Caco-2 (cell line): Measurements from ENCODE around the gene RBPJ. TPM values are rescaled to one million over a fixed set of nuclear protein-coding genes. Genes with fewer than 3 reads are reported as not detected.

ENCODE experiments used
- Bru-seq: library from RNA; stranded (reverse); fragments of 400-500 nt; gene quantifications from one replicate; lab custom pipeline; 2021; lab: Mats Ljungman, UMichigan
- BruChase-seq, 2 experiments: library from RNA; stranded (reverse); fragments of 400-500 nt; gene quantifications; one replicate each; lab custom pipeline; 2021; lab: Mats Ljungman, UMichigan
- BruUV-seq: library from RNA; stranded (reverse); fragments of 400-500 nt; replicated peaks from 2 replicates; lab custom pipeline; 2021; lab: Mats Ljungman, UMichigan
- CTCF ChIA-PET: fragments of 300-600 bp; sonication (Branson Sonifier 250); formaldehyde crosslinking; loops from one replicate; lab custom pipeline; 2022; ENCODE audit warnings: antibody characterized with exemption; lab: Charles Lee
- POLR2A ChIA-PET: fragments of 300-600 bp; sonication (Branson Sonifier 250); formaldehyde crosslinking; loops from one replicate; lab custom pipeline; 2022; ENCODE audit warnings: antibody characterized with exemption; lab: Charles Lee
- DNase-seq, 2 experiments: peaks; one replicate each; pipeline versions ENCODE4 v3.0.0 to v3.0.0-alpha.2; 2020 to 2022
- H3K27me3 ChIP-seq: replicated peaks from 2 replicates; pipeline ENCODE4 v1.6.0; 2011; ENCODE audit warnings: low read length; ENCODE audit not compliant: control insufficient read depth, insufficient read depth
- H3K36me3 ChIP-seq: 2 replicates; pipeline ENCODE4 v1.5.1; 2011; ENCODE audit warnings: low read length; ENCODE audit not compliant: control insufficient read depth, insufficient read depth
- H3K4me1 ChIP-seq: fragments of 250-450 bp; sonication (Bioruptor Pico); 2 replicates; pipeline ENCODE4 v1.5.1; 2020; ENCODE audit warnings: mild to moderate bottlenecking
- H3K4me3 ChIP-seq: 2 replicates; pipeline ENCODE4 v1.5.1; 2011; ENCODE audit warnings: low read depth, mild to moderate bottlenecking, control low read depth, low read length
- H3K9me3 ChIP-seq: fragments of 250-450 bp; sonication (Bioruptor Pico); 2 replicates; pipeline ENCODE4 v1.5.1; 2020; ENCODE audit warnings: mild to moderate bottlenecking, moderate library complexity
- H3K27ac Mint-ChIP-seq: one replicate; pipeline ENCODE4 v1.8.0; 2022; ENCODE audit warnings: mixed read lengths; ENCODE audit not compliant: unreplicated experiment
- H3K27me3 Mint-ChIP-seq: one replicate; pipeline ENCODE4 v1.8.0; 2022; ENCODE audit warnings: mixed read lengths; ENCODE audit not compliant: insufficient read depth, unreplicated experiment
- H3K36me3 Mint-ChIP-seq: one replicate; pipeline ENCODE4 v1.8.0; 2022; ENCODE audit warnings: mild to moderate bottlenecking, mixed read lengths; ENCODE audit not compliant: insufficient read depth, unreplicated experiment
- H3K4me1 Mint-ChIP-seq: one replicate; pipeline ENCODE4 v1.8.0; 2022; ENCODE audit warnings: low read depth, mixed read lengths; ENCODE audit not compliant: unreplicated experiment
- H3K4me3 Mint-ChIP-seq: one replicate; pipeline ENCODE4 v1.8.0; 2022; ENCODE audit warnings: mild to moderate bottlenecking, moderate library complexity, mixed read lengths; ENCODE audit not compliant: unreplicated experiment
- H3K9me3 Mint-ChIP-seq: one replicate; pipeline ENCODE4 v1.8.0; 2022; ENCODE audit warnings: mixed read lengths; ENCODE audit not compliant: unreplicated experiment
- CTCF ChIP-seq, 2 experiments: fragments of 200-600 bp in 1 of 2; IDR thresholded peaks; 1 replicate in 1 of 2; 2 replicates in 1 of 2; pipeline versions ENCODE4 v1.5.1 to v1.8.0; 2011 to 2022; ENCODE audit warnings: antibody characterized with exemption in 1 of 2, control low read depth in 1 of 2, inconsistent platforms in 1 of 2, low read depth in 1 of 2, low read length in 1 of 2, mild to moderate bottlenecking in 1 of 2, moderate library complexity in 1 of 2; ENCODE audit not compliant: insufficient read depth in 1 of 2, severe bottlenecking in 1 of 2, unreplicated experiment in 1 of 2
- intact Hi-C: fragments of 100-400 bp; cut with micrococcal nuclease; formaldehyde crosslinking; loops from one replicate; pipeline ENCODE4 v1.10.0; 2022; ENCODE audit not compliant: unreplicated experiment
- long read RNA-seq: library from polyadenylated mRNA; stranded (forward); transcript quantifications from one replicate; pipeline ENCODE4 v2.0.0, GENCODE V29; 2022
- total RNA-seq: library from RNA; stranded (reverse); gene quantifications from 2 replicates; pipeline ENCODE4 v1.2.3, GENCODE V29; 2022

The RBPJ gene
- total RNA-seq (35.8 and 38.8 TPM in 2 replicates), Bru-seq, nascent RNA (percentile 79 among the genes with signal in this experiment), BruChase-seq, experiment 1, labeled RNA remaining after a 2-hour chase (percentile 82 among the genes with signal in this experiment), BruChase-seq, experiment 2, labeled RNA remaining after a 6-hour chase (percentile 80 among the genes with signal in this experiment)
- long read RNA-seq, full-length matches to known transcripts = 45 of 73 reads
- long read RNA-seq, partial matches to known transcripts = 4 of 73 reads
- long read RNA-seq, other reads (novel, unspliced or antisense) = 24 of 73 reads

GRCh38 chr4:26320538-26321372 is at the start of gene RBPJ:
Gene RBPJ (plus strand): TSS chr4:26321014. CDS start chr4:26321029, 15 bp downstream.
- intact Hi-C loops = loop anchor here (5.0 to 10.0 kb wide), 2 partner anchors 148 to 296 kb away; no protein-coding TSS in a partner anchor
- CTCF ChIA-PET = no interaction called here

GRCh38 chr4:26271703-26272102 is 49.1 kb upstream of the RBPJ start:
- H3K36me3 Mint-ChIP-seq = no peaks in the 10 kb centered on the region

More at GRCh38 chr4:26320538-26321372, at the start of gene RBPJ:
- TF ChIP-seq CTCF (IDR thresholded peaks at IDR 0.05; ENCODE audit: insufficient read depth in 1 of 2, low read depth in 1 of 2, low read length in 1 of 2, severe bottlenecking in 1 of 2, unreplicated experiment in 1 of 2) = no peak
- H3K9me3 Mint-ChIP-seq = peaks cover 22% of the 10 kb centered on the region
- peak within 1 kb of the TSS; percentile 76 for H3K27ac Mint-ChIP-seq
- peaks cover 24% of the 10 kb centered on the region for H3K36me3 Mint-ChIP-seq
- H3K4me3 ChIP-seq = peak within 1 kb of the TSS; percentile 72
- peaks cover 12% of the 10 kb centered on the region for H3K4me1 Mint-ChIP-seq
- peak; percentile 91 to 94 for DNase-seq
- peaks cover 12% of the 10 kb centered on the region; the same call in 1 of the 2 replicates for H3K4me1 ChIP-seq
- no peaks in the 10 kb centered on the region for H3K27me3 ChIP-seq
- POLR2A ChIA-PET = no interaction called here
- peak within 1 kb of the TSS; percentile 88 for H3K4me3 Mint-ChIP-seq
- no peaks in the 10 kb centered on the region for H3K9me3 ChIP-seq
- no peaks in the 10 kb centered on the region for H3K36me3 ChIP-seq
- H3K27me3 Mint-ChIP-seq = no peaks in the 10 kb centered on the region
- no TSS peak for BruUV-seq

More at GRCh38 chr4:26271703-26272102, 49.1 kb upstream of the RBPJ start:
- no TSS peak for BruUV-seq
- no peak for DNase-seq
- POLR2A ChIA-PET = no interaction called here
- Mint-ChIP-seq H3K4me1 (no peaks in the 10 kb centered on the region), H3K9me3 (no peaks in the 10 kb centered on the region), H3K4me3 (no peak overlapping the region), H3K27me3 (no peaks in the 10 kb centered on the region), H3K27ac (no peak overlapping the region)
- intact Hi-C loops = no loop called here
- no peaks in the 10 kb centered on the region for H3K36me3 ChIP-seq
- H3K4me3 ChIP-seq = no peak overlapping the region
- no peaks in the 10 kb centered on the region for H3K4me1 ChIP-seq
- CTCF ChIA-PET = no interaction called here
- no peak for TF ChIP-seq CTCF (IDR thresholded peaks at IDR 0.05; ENCODE audit: insufficient read depth in 1 of 2, low read depth in 1 of 2, low read length in 1 of 2, severe bottlenecking in 1 of 2, unreplicated experiment in 1 of 2)
- H3K27me3 ChIP-seq = no peaks in the 10 kb centered on the region
- no peaks in the 10 kb centered on the region for H3K9me3 ChIP-seq
